Cardiac fibroblast (primary cell): Measurements from ENCODE around the gene GPR108.
A peak's percentile ranks its signal among the peaks of the same experiment; 100 is the strongest.

Experiments used
- DNase-seq, 2 donors: peaks; one replicate each; pipeline versions ENCODE4 v3.0.0 to v3.0.0-alpha.2; 2010; ENCODE audit warnings: low read depth in 2 of 2
- H3K4me3 ChIP-seq, 2 donors: replicated peaks in 1 of 2; 1 replicate in 1 of 2; 2 replicates in 1 of 2; pipeline ENCODE4 v1.5.1; 2011; ENCODE audit warnings: low read depth in 2 of 2, low read length in 2 of 2, mild to moderate bottlenecking in 2 of 2, moderate library complexity in 1 of 2
- CTCF ChIP-seq: IDR thresholded peaks from one replicate; pipeline ENCODE4 v1.5.1; 2011; ENCODE audit warnings: low read depth, mild to moderate bottlenecking, low read length, inconsistent platforms

GPR108 gene

DNA sequence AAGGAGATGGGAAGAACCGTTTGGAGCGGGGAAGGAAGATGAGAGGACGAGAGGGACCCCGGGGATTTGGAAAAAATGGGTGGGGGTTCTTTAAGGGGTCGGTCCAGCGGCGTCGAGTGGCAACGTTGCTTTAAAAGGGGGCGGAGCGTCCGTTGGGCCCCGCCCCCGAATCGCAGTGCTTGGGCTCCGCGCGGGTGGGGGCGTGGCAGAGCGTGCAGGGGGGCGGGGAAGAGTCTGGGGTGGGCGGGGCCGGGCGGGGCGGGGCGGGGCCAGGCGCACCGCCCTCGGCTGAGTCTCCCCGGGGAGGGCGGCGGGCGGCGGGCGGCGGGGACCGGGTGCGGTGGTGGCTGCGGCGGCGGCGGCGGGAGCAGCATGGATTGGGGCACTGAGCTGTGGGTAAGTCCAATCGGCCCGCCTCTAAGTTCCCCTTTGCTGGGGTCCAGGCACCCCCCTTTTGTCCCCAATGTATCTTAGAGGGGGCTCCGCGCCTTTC is 2.1 kb upstream of the GPR108 start, which contains the start of gene TRIP10:
TRIP10 (plus strand) TSS at position 291 of the 493 bp plus-strand sequence; CDS start at position 373, 82 bp downstream.
- DNase-seq = peak; percentile 82 to 89
- no peak for TF ChIP-seq CTCF
- peak within 1 kb of the TSS; percentile 78 to 95 for H3K4me3 ChIP-seq

DNA sequence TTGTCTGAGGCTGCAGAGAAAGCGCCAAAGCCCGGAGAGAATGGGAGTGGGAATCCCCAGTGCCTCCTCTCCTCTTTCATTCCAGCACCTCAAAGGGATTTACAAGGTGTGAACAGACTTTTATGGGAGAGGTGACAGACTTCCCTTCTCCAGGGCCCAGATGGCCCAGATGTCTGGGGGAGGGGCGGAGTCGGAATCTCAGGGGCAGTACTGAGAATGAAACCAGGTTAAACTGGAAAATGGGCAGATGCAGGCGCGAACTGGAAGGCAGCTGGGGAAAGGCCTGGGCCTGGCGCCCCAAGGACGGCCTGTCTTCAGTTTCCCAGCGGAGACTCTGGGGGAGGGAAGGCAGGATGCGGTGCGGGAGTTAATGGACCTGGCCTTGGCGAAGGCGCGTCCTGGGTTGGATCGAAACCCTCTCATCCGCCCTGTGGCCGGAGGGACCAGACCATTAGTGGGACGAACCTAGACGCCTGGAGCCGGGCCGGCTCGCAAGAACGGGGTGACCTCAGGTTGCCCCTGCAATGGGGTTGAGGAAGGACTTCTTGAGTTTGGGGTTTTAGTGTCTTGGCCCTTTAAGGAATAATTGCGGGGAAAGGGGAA is 1.5 kb upstream of the GPR108 start:
- TF ChIP-seq CTCF = no peak
- peak; percentile 44 to 55 for DNase-seq
- peak overlapping the region; percentile 21 to 43 for H3K4me3 ChIP-seq

- DNase-seq = peak; percentile 87 to 100
- H3K4me3 ChIP-seq = peak overlapping the region in 1 of 2 donors; percentile 3
- peak; percentile 77 for TF ChIP-seq CTCF
Measured at GRCh38 chr19:6737873-6738786, 750 bp upstream of the GPR108 start.

- peak overlapping the region; percentile 85 to 91 for H3K4me3 ChIP-seq
- DNase-seq = no peak
- no peak for TF ChIP-seq CTCF
Measured at GRCh38 chr19:6736917-6737283, 480 bp downstream of the GPR108 start.

DNA sequence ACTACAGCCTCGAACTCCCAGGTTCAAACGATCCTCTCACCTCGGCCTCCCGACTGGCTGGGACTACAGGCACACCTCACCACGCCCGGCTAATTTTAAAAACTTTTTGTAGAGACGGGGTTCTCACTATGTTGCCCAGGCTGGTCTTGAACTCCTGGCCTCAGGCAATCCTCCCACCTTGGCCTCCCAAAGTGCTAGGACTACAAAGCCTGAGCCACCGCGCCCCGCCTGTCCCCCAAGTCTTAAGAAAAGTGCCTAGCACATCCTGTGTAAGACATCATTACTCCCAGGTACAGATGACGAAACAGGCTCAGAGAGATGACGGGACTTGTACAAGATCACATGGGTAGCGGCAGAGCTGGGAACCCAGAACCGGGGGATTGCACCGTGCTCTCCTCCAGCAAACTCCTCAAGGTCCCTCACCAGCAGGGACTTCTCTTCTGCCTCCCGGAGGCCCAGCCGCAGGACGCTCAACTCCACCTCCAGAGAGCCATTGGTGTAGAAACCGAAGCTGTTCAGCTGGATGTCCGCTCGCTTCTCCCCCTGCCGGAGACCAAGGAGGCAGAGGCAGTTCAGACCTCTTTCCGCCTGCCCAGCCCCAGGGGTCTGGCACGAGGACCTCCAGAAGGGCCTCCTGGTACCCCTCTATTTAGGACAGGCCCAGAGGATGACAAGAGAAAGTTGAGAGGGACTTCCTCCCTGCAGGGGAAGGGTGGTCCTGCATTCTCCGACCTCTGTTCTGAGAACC is 1.0 kb downstream of the GPR108 start:
- TF ChIP-seq CTCF = peak; percentile 76
- H3K4me3 ChIP-seq = peak overlapping the region; percentile 85 to 91
- peak; percentile 91 to 95 for DNase-seq

DNA sequence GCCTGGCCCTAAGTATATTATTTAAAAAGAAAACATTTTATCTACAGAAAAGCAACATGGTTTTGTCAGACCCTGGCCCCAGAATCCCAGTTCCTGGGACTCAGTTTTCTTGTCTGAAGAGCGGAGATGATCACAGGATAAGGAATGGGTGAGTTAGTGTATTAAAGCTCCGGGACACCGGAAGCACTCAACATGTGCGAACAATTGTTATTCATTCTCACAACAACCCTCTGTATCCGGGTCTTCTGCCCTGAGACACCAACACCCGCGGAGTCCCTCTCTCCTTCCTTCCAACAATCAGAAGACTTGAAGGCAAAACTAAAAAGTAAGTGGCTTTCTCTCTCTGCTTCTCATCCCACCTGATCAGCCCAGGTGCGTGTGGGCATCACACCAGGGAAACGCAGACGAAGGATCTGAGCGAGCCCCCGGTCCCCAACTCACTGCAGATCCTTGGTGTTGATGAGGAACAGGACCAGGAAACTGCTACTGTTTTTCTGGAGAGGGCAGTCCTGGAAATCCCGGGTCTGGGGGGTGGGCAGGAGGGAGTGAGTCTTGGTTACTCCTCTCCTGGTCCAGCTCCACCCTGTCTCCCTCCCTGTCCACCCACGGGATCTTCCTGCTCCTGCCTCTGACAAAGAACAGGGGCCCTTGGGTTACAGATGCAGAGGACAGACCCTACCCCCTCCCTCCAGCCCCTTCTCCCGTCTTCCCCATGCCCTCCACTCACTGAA is 2.0 kb downstream of the GPR108 start:
- peak overlapping the region; percentile 85 to 91 for H3K4me3 ChIP-seq
- TF ChIP-seq CTCF = no peak
- DNase-seq = no peak
